Right cardiac atrium (tissue), 5 donors: Measurements from ENCODE around the gene GPR32. TPM values are rescaled to one million over a fixed set of nuclear protein-coding genes. Genes with fewer than 3 reads are reported as not detected.

ENCODE experiments used
- ATAC-seq, 2 donors: fragments of 200-7000 bp; cut with Tn5 transposase; one replicate each; pipeline versions ENCODE4 v1.8.0 to v1.9.1; 2020; ENCODE audit warnings: moderate library complexity in 2 of 2, mild to moderate bottlenecking in 1 of 2
- DNase-seq, 3 donors: peaks; one replicate each; pipeline ENCODE4 v3.0.0-alpha.2; 2020
- H3K27ac ChIP-seq: one replicate; pipeline ENCODE4 v1.5.1; 2013; ENCODE audit warnings: mild to moderate bottlenecking, low read length, control low read depth, moderate library complexity
- H3K27me3 ChIP-seq: one replicate; pipeline ENCODE4 v1.6.1; 2013; ENCODE audit not compliant: control insufficient read depth, insufficient read depth
- H3K4me1 ChIP-seq: one replicate; pipeline ENCODE4 v1.6.1; 2013; ENCODE audit warnings: low read length; ENCODE audit not compliant: control insufficient read depth, insufficient read depth
- H3K4me3 ChIP-seq: one replicate; pipeline ENCODE4 v1.5.1; 2013; ENCODE audit warnings: low read length, control low read depth
- H3K9me3 ChIP-seq: one replicate; pipeline ENCODE4 v1.6.1; 2013; ENCODE audit warnings: low read length; ENCODE audit not compliant: control insufficient read depth
- WGBS: extraction: QIAGEN DNeasy Blood & Tissue Kit; methylation state at CpG from one replicate; pipeline ENCODE4 v1.1.7; 2013; 5-methylcytosine and 5-hydroxymethylcytosine counted together
- intact Hi-C, 4 donors: fragments of 100-400 bp; cut with DNase I; formaldehyde crosslinking; loops; one replicate each; pipeline versions ENCODE4 v1.11.0 to v1.14.0; 2022 to 2023
- polyA plus RNA-seq: library from polyadenylated mRNA; stranded (reverse); fragments of 200-250 nt; gene quantifications from one replicate; pipeline ENCODE4 v1.2.3, GENCODE V29; 2013
- total RNA-seq, 4 donors: library from RNA; stranded (reverse); fragmentation: NEBNext Ultra II Directional; extraction: Animal tissue kit (Norgen Biotek cat#: 25700); gene quantifications; one replicate each; pipeline ENCODE4 v1.2.1, GENCODE V29; 2021
- donor health status: healthy with polysubstance abuse.
- donor health status: DM: no; HTN: yes; CAD: no.
- donor health status: DM: no; HTN: no; CAD: no.
- donor health status: DM: no; HTN: yes; CAD: no; lungs with severe emphysema.
- donor health status: DM: yes; HTN: yes; CAD: no.

The GPR32 gene
- total and polyA plus RNA-seq, 5 donors, result not detected

GRCh38 chr19:50795664-50796073, 25.4 kb downstream of the GPR32 start:
- Histone ChIP-seq H3K27me3 (no peaks in the 10 kb centered on the region), H3K4me3 (no peak overlapping the region), H3K4me1 (no peaks in the 10 kb centered on the region), H3K27ac (no peak overlapping the region), H3K9me3 (no peaks in the 10 kb centered on the region)
- no peak for ATAC-seq
- no peak for DNase-seq
- intact Hi-C loops, result no loop called here
- 76% methylated on average over 4 of the region's 4 CpGs for WGBS

DNA sequence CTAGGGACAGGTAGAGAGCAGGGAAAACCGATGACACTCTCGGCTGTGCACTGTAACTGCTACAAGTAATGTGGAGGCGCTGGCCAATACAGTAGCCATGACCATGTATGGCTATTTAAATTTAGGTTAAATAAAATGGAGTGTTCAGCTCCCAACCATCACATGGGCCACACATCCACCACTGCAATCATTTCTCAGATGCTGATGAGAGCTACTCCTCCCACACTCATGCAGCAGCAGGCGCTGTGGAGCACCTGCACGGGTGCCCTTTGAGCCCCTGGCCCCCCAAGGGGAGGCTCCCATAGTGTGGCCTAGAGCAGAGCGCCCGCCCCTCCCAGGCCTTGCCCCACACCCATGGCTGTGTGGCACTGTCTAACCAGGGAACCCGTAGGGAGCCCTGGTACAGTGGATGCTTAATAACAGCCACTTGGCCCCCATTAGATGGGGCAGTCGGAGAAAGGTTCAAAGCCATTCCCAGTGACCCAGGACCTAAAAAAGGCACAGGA, 25.9 kb downstream of the GPR32 start:
- ATAC-seq, result no peak
- 81% methylated on average over 9 of the region's 9 CpGs for WGBS
- intact Hi-C loops, result no loop called here
- H3K4me3 ChIP-seq, result no peak overlapping the region
- DNase-seq, result no peak
- no peaks in the 10 kb centered on the region for H3K4me1 ChIP-seq
- H3K9me3 ChIP-seq, result no peaks in the 10 kb centered on the region
- H3K27ac ChIP-seq, result no peak overlapping the region
- no peaks in the 10 kb centered on the region for H3K27me3 ChIP-seq

DNA sequence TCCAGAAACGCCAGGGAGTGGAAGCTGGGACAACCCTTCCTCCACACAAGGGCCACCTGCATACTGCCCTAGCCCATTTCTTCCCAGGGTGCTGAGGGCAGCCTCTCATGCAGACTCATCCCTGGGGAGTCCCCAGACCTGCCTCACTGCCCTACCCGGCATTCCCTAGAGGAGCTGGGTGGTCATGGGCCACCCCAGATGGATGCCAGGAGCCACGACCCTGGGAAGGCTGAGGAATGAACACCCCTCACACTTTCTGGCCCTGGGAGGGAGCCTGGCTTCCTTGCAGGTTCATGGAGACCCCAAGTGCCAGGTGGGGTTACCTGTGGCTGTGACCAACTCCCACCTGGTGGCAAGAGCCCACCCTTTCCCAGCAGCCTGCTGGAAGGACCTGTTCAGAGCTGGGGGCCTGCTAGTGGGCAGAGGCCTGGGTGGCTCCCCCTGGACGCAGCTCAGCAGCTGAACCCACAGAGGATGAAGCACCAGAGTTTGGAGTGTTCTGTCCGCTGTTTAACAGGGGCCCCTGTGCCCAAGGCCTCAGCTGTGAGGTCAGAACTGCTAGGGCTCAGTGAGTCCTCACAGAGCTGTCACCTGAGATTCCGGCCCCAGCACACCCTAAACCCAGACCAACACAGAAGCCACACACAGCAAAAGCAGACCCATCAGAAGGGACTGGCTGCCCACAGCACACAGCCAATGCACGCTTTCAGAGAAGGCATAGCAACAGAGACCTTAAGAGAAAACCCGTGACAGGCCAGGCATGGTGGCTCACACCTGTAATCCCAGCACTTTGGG, 26.6 kb downstream of the GPR32 start:
- no peaks in the 10 kb centered on the region for H3K9me3 ChIP-seq
- DNase-seq, result no peak
- no peaks in the 10 kb centered on the region for H3K27me3 ChIP-seq
- H3K27ac ChIP-seq, result no peak overlapping the region
- ATAC-seq, result no peak
- intact Hi-C loops, result no loop called here
- no peaks in the 10 kb centered on the region for H3K4me1 ChIP-seq
- H3K4me3 ChIP-seq, result no peak overlapping the region
- 86% methylated on average over 8 of the region's 8 CpGs for WGBS

DNA sequence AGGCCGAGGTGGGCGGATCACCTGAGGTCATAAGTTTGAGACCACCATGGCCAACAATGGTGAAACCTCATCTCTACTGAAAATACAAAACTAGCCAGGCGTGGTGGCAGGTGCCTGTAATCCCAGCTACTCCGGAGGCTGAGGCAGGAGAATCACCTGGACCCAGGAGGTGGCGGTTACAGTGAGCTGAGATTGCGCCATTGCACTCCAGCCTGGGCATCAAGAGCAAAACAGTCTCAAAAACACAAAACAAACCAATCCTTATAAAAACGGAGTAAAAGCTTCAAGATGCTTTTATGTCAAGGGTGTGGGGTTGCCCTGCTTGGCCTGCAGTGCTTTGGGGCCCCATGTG, 27.1 kb downstream of the GPR32 start:
- Histone ChIP-seq H3K9me3 (no peaks in the 10 kb centered on the region), H3K27me3 (no peaks in the 10 kb centered on the region), H3K4me1 (no peaks in the 10 kb centered on the region), H3K4me3 (no peak overlapping the region), H3K27ac (no peak overlapping the region)
- WGBS, result 91% methylated on average over 7 of the region's 7 CpGs
- intact Hi-C loops, result no loop called here
- DNase-seq, result no peak
- no peak for ATAC-seq

DNA sequence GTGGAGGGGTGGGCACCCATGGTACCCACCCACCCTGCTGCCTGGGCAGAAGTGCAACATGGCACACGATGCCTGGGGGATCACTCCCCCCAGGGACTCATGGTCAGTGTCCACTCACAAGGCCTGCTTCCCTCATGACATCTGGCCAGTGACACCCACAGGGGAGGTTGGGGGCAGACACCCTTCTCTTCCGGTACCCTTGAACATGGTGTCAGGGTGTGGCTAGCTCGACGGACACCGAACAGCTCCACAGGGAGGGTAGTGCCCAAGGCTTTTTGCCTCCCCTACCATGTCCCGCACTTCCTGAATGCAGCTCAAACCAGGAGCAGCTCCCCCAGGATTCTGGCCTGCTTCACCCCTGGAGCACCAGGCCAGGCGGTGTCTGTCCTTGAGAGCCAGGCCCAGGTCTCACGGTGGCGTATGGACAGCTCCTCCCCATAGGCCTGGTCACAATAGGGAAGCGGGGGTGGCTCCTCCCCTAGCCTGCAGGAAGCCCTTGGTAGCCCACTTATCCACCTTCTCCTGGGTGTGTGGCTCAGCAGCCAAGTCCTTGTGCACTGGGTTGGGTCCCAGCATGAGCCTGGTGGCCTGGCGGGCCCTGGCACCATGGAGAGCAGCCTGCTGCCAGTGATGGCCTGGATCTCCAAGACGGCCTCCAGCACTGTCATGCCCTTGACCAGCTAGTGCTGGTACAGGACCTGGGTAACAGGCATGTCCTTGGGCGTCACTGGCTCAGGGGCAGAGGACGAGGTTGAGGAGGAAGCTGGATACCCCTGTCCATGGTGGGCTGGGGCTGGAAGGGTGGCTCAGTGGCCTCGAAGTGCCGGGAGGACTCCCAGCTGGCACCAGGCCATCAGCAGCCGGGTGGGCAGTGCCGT, 27.8 kb downstream of the GPR32 start:
- DNase-seq, result no peak
- Histone ChIP-seq H3K27me3 (no peaks in the 10 kb centered on the region), H3K4me1 (no peaks in the 10 kb centered on the region), H3K4me3 (no peak overlapping the region), H3K9me3 (no peaks in the 10 kb centered on the region), H3K27ac (no peak overlapping the region)
- WGBS, result 77% methylated on average over 18 of the region's 18 CpGs
- intact Hi-C loops, result no loop called here
- no peak for ATAC-seq

DNA sequence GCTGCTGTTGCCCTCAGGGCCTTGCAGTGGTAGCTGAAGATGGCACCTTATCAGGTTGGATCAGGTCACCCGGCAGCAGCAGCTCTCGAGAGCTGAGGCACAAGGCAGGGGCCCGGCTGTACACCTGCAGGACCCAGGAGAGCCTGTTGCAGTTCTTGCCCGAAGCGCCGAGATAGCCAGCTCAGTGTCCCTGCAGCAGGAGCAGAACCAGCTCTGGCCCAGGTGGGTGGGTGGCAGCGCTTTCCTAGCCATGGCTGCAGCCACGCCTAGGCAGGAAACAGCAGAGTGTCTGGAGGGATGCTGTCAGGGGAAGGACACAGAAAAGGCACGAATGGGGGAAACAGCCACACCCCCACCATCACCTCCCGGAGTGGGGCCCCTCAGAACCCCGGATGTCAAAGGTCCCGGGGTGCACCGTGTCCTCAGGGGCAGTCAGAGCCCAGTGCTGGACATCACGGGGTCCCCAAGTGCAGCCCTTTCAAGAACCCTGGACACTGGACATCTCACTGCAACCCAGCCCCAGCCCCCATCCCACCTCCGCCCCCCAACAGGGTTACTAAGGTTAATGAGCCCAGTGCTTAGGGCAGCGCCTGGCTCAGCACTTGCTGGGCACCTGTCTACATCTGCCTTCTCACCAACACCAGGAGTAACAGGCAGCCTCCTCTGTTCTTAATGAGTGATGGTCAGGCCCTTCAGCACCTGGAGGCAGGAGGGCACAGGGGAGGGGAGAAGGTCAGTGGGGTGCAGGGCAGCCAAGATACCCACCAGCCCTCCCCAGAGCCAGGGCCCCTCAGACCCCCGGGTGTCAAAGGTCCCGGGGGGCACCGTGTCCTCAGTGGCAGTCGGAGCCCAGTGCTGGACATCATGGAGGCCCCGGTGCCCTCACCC, 28.6 kb downstream of the GPR32 start:
- Histone ChIP-seq H3K4me1 (peaks cover 6% of the 10 kb centered on the region), H3K27me3 (no peaks in the 10 kb centered on the region), H3K27ac (no peak overlapping the region), H3K9me3 (no peaks in the 10 kb centered on the region), H3K4me3 (no peak overlapping the region)
- intact Hi-C loops, result no loop called here
- DNase-seq (no peak), ATAC-seq (no peak)
- 90% methylated on average over 21 of the region's 21 CpGs for WGBS

DNA sequence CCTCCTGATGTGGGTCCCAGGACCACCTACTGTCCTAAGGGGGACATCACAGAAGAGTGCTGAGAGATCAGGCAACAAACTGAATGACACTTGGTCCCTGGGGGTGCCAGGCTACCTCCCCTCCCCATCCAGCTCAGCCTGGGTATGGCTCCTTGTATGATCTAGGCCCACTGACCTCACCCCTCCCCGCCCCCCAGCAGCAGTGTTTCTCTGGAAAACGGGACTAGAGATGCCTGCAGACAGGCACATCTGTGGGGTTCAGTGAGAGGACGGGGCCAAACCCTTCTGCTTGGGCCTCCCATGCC, 29.2 kb downstream of the GPR32 start:
- WGBS, result 84% methylated on average over 3 of the region's 3 CpGs

DNA sequence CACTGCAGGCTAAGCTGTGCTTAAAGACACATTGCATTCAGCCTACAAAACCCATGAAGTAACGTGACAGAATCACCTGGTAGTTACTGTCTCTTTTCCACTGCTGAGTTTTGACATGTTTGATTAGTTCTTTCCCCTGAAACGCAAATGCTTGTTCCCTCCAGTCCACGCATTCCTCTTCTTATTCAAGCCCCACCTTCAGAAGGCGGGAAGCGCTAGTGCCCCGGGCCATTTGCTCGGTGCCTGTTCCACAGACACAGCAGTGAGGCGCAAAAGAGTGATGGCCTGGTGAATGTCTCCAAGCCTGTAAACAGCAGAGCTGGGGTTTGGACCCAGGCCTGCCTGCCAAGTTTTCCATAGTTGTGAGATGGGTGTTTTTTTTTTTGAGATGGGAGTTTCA, 30.8 kb downstream of the GPR32 start:
- Histone ChIP-seq H3K27me3 (no peaks in the 10 kb centered on the region), H3K4me1 (peaks cover 6% of the 10 kb centered on the region), H3K27ac (no peak overlapping the region), H3K4me3 (no peak overlapping the region), H3K9me3 (no peaks in the 10 kb centered on the region)
- DNase-seq, result no peak
- no peak for ATAC-seq
- whole genome bisulfite sequencing, result 89% methylated on average over 8 of the region's 8 CpGs
- intact Hi-C loops, result no loop called here

More for the DNA sequence above, 29.2 kb downstream of the GPR32 start:
- ATAC-seq, result no peak
- Histone ChIP-seq H3K4me1 (peaks cover 6% of the 10 kb centered on the region), H3K27me3 (no peaks in the 10 kb centered on the region), H3K9me3 (no peaks in the 10 kb centered on the region), H3K27ac (no peak overlapping the region), H3K4me3 (no peak overlapping the region)
- no peak for DNase-seq
- intact Hi-C loops, result no loop called here

- intact Hi-C loops, result no loop called here
- peak in 1 of 3 donors; percentile 63 for DNase-seq
- WGBS, result under 1% methylated on average over 40 of the region's 40 CpGs
- peak overlapping the region; percentile 94 for H3K4me3 ChIP-seq
- no peaks in the 10 kb centered on the region for H3K27me3 ChIP-seq
- H3K27ac ChIP-seq, result peak overlapping the region; percentile 89
- H3K4me1 ChIP-seq, result peaks cover 6% of the 10 kb centered on the region
- H3K9me3 ChIP-seq, result no peaks in the 10 kb centered on the region
- peak; percentile 8 to 12 for ATAC-seq
Observed at GRCh38 chr19:50803633-50804419, 33.6 kb downstream of the GPR32 start.
